SIG-M5 treated with dmso at 0.1 percent for 504 hours (cell line): Measurements from ENCODE around the gene SNCG.
"Not testable (repeated sequence)": the region's sequence is repeated elsewhere in the genome, so short reads cannot be mapped to it uniquely, and the experiment has no call there.

ENCODE experiments used
- DNase-seq: peaks from one replicate; lab custom pipeline; 2025; ENCODE audit not compliant: unreplicated experiment; lab: John Stamatoyannopoulos, UW

SNCG gene

GRCh38 chr10:86944907-86945306 lies 13.5 kb upstream of the SNCG start:
- no peak for DNase-seq

GRCh38 chr10:86945361-86946212 lies 12.8 kb upstream of the SNCG start:
- no peak for DNase-seq

GRCh38 chr10:86946213-86947155 lies 11.9 kb upstream of the SNCG start:
- DNase-seq: no peak

- not testable (repeated sequence) for DNase-seq
These were observed 10.6 kb upstream of the SNCG start for GRCh38 chr10:86947806-86948205.

- DNase-seq: no peak
These were observed 8.1 kb upstream of the SNCG start for GRCh38 chr10:86950349-86950748.

GRCh38 chr10:86951184-86951761 lies 7.1 kb upstream of the SNCG start:
- no peak for DNase-seq

- no peak for DNase-seq
These were observed 6.3 kb upstream of the SNCG start for GRCh38 chr10:86952106-86952505.

GRCh38 chr10:86952697-86953096 lies 5.7 kb upstream of the SNCG start:
- not testable (repeated sequence) for DNase-seq

GRCh38 chr10:86953747-86954680 lies 4.4 kb upstream of the SNCG start:
- no peak for DNase-seq

GRCh38 chr10:86954681-86955500 lies 3.5 kb upstream of the SNCG start:
- DNase-seq: no peak

- DNase-seq: no peak
These were observed 2.8 kb upstream of the SNCG start for GRCh38 chr10:86955501-86956194.

- no peak for DNase-seq
These were observed 2.1 kb upstream of the SNCG start for GRCh38 chr10:86956195-86956847.

- DNase-seq: no peak
These were observed 1.5 kb upstream of the SNCG start for GRCh38 chr10:86956848-86957448.

- DNase-seq: no peak
These were observed 806 bp upstream of the SNCG start, which contains the start of gene MMRN2 for GRCh38 chr10:86957471-86958115. Gene MMRN2 (minus strand): TSS chr10:86957615. CDS start chr10:86957541, 74 bp downstream.

- no peak for DNase-seq
These were observed 720 bp downstream of the SNCG start for GRCh38 chr10:86958901-86959736.

- DNase-seq: no peak
These were observed 1.3 kb downstream of the SNCG start for GRCh38 chr10:86959737-86960002.
